OCI-LY7 (cell line): ENCODE measurements around the gene CELF2. TPM values are rescaled to one million over a fixed set of nuclear protein-coding genes. Genes with fewer than 3 reads are reported as not detected.

Experiments used
- BruUV-seq: library from RNA; stranded (reverse); fragments of 400-500 nt; replicated peaks from 2 replicates; lab custom pipeline; 2021; lab: Mats Ljungman, UMichigan
- CTCF ChIA-PET: fragments of 300-600 bp; sonication (Branson Sonifier 250); formaldehyde crosslinking; loops from one replicate; lab custom pipeline; 2022; ENCODE audit warnings: antibody characterized with exemption; ENCODE audit not compliant: unreplicated experiment; lab: Charles Lee
- POLR2A ChIA-PET: fragments of 300-600 bp; sonication (Branson Sonifier 250); formaldehyde crosslinking; loops from one replicate; lab custom pipeline; 2022; ENCODE audit warnings: antibody characterized with exemption; lab: Charles Lee
- DNase-seq: peaks from one replicate; pipeline ENCODE4 v3.0.0-alpha.2; 2015; ENCODE audit warnings: low spot score
- H2AFZ ChIP-seq: fragments of 200-600 bp; sonication (generic), shearing (Covaris generic); 2 replicates; pipeline ENCODE4 v1.6.1; 2014; ENCODE audit warnings: mild to moderate bottlenecking, antibody characterized with exemption, low read length, moderate library complexity
- H3K27ac ChIP-seq: fragments of 200-600 bp; sonication (generic); 2 replicates; pipeline ENCODE4 v1.5.1; 2014; ENCODE audit warnings: mixed run types, low read depth, mild to moderate bottlenecking, moderate library complexity, low read length, inconsistent platforms; ENCODE audit not compliant: poor library complexity, severe bottlenecking
- H3K36me3 ChIP-seq: fragments of 200-600 bp; sonication (generic); 2 replicates; pipeline ENCODE4 v1.6.1; 2014; ENCODE audit warnings: mild to moderate bottlenecking, antibody characterized with exemption, low read length, moderate library complexity, mixed read lengths; ENCODE audit not compliant: insufficient read depth
- H3K4me1 ChIP-seq: fragments of 200-600 bp; sonication (generic); 2 replicates; pipeline ENCODE4 v1.5.1; 2014; ENCODE audit warnings: mild to moderate bottlenecking, low read length; ENCODE audit not compliant: insufficient read depth, poor library complexity, severe bottlenecking
- H3K4me2 ChIP-seq: fragments of 200-600 bp; sonication (generic); 2 replicates; pipeline ENCODE4 v1.6.1; 2014; ENCODE audit warnings: mild to moderate bottlenecking, low read length
- H3K4me3 ChIP-seq: fragments of 200-600 bp; sonication (generic); 2 replicates; pipeline ENCODE4 v1.5.1; 2014; ENCODE audit warnings: mild to moderate bottlenecking, low read depth, low read length; ENCODE audit not compliant: poor library complexity, severe bottlenecking
- H3K79me2 ChIP-seq: fragments of 200-600 bp; sonication (generic); 2 replicates; pipeline ENCODE4 v1.6.1; 2016; ENCODE audit warnings: low read depth, mild to moderate bottlenecking, low read length, moderate library complexity, mixed read lengths; ENCODE audit not compliant: insufficient read depth
- H3K9me2 ChIP-seq: fragments of 200-600 bp; sonication (generic); 2 replicates; pipeline ENCODE4 v1.6.1; 2016; ENCODE audit warnings: mild to moderate bottlenecking, low read length, mixed read lengths; ENCODE audit not compliant: insufficient read depth
- H3K9me3 ChIP-seq: fragments of 200-600 bp; sonication (generic); 2 replicates; pipeline ENCODE4 v1.6.1; 2014; ENCODE audit warnings: mild to moderate bottlenecking, mixed run types, low read length, mixed read lengths
- H4K20me1 ChIP-seq: fragments of 200-600 bp; sonication (generic); 2 replicates; pipeline ENCODE4 v1.6.1; 2014; ENCODE audit warnings: mild to moderate bottlenecking, antibody characterized with exemption, low read length, moderate library complexity, mixed read lengths; ENCODE audit not compliant: insufficient read depth
- CTCF ChIP-seq: fragments of 200-600 bp; sonication (generic); conservative IDR thresholded peaks from 2 replicates; pipeline ENCODE4 v1.5.1; 2014; ENCODE audit warnings: mild to moderate bottlenecking, antibody characterized with exemption, low read length, moderate library complexity, mixed read lengths
- EZH2phosphoT487 ChIP-seq: fragments of 200-600 bp; sonication (generic); IDR thresholded peaks from 2 replicates; pipeline ENCODE4 v1.6.1; 2018; ENCODE audit warnings: low read depth, borderline replicate concordance, mild to moderate bottlenecking, mixed run types, antibody characterized with exemption, low read length, moderate library complexity, mixed read lengths
- intact Hi-C: fragments of 100-400 bp; cut with micrococcal nuclease; formaldehyde crosslinking; loops from one replicate; pipeline ENCODE4 v1.10.0; 2022; ENCODE audit not compliant: unreplicated experiment
- total RNA-seq, 2 experiments: library from RNA; depleted of rRNA in 1 of 2; stranded (reverse); fragments of >200 nt in 1 of 2; shearing (Covaris generic) in 1 of 2; gene quantifications; 2 replicates each; pipeline ENCODE4 v1.2.3, GENCODE V29; 2014 to 2022

CELF2 gene
- total RNA-seq, 2 experiments from 2014 or later, result 5.4 to 19.1 TPM

GRCh38 chr10:10993785-10994184 is 23.9 kb upstream of the CELF2 start:
- CTCF ChIA-PET, result interaction anchor here (1.6 kb wide), 1 partner anchor 11 kb away, joined by 3 read pairs; no protein-coding TSS in a partner anchor
- intact Hi-C loops, result loop anchor here (10.0 kb wide), 1 partner anchor 281 kb away; no protein-coding TSS in a partner anchor

GRCh38 chr10:10994360-10994759 is 23.3 kb upstream of the CELF2 start:
- ChIA-PET CTCF (no interaction called here), POLR2A (interaction anchor here (1.1 kb wide), 1 partner anchor 12 kb away, joined by 6 read pairs; no protein-coding TSS in a partner anchor)
- Histone ChIP-seq H2AFZ (no peak overlapping the region), H3K27ac (no peak overlapping the region), H3K4me2 (no peak overlapping the region), H3K9me3 (no peaks in the 10 kb centered on the region), H3K79me2 (no peaks in the 10 kb centered on the region), H4K20me1 (no peaks in the 10 kb centered on the region), H3K4me1 (no peaks in the 10 kb centered on the region), H3K9me2 (no peaks in the 10 kb centered on the region), H3K4me3 (no peak overlapping the region), H3K36me3 (no peaks in the 10 kb centered on the region)
- intact Hi-C loops, result loop anchor here (10.0 kb wide), 1 partner anchor 280 kb away; no protein-coding TSS in a partner anchor
- TF ChIP-seq CTCF (no peak), EZH2phosphoT487 (no peak)
- DNase-seq, result no peak
- BruUV-seq, result no TSS peak

More at GRCh38 chr10:10993785-10994184, 23.9 kb upstream of the CELF2 start:
- H4K20me1 ChIP-seq, result no peaks in the 10 kb centered on the region
- no peaks in the 10 kb centered on the region for H3K4me1 ChIP-seq
- H3K9me3 ChIP-seq, result no peaks in the 10 kb centered on the region
- no peak overlapping the region for H3K4me3 ChIP-seq
- no peak for TF ChIP-seq EZH2phosphoT487
- TF ChIP-seq CTCF, result no peak
- POLR2A ChIA-PET, result no interaction called here
- no peak for DNase-seq
- H3K79me2 ChIP-seq, result no peaks in the 10 kb centered on the region
- H2AFZ ChIP-seq, result no peak overlapping the region
- H3K9me2 ChIP-seq, result no peaks in the 10 kb centered on the region
- no peak overlapping the region for H3K4me2 ChIP-seq
- H3K36me3 ChIP-seq, result no peaks in the 10 kb centered on the region
- H3K27ac ChIP-seq, result no peak overlapping the region
- no TSS peak for BruUV-seq

- no peak for DNase-seq
- Histone ChIP-seq H3K9me2 (no peaks in the 10 kb centered on the region), H3K4me1 (no peaks in the 10 kb centered on the region), H3K79me2 (no peaks in the 10 kb centered on the region), H3K9me3 (no peaks in the 10 kb centered on the region), H3K36me3 (no peaks in the 10 kb centered on the region), H4K20me1 (no peaks in the 10 kb centered on the region), H3K27ac (no peak overlapping the region), H2AFZ (no peak overlapping the region), H3K4me2 (no peak overlapping the region), H3K4me3 (no peak overlapping the region)
- no TSS peak for BruUV-seq
- TF ChIP-seq CTCF (no peak), EZH2phosphoT487 (no peak)
- intact Hi-C loops, result loop anchor here (10.0 kb wide), 1 partner anchor 280 kb away; no protein-coding TSS in a partner anchor
- ChIA-PET CTCF (no interaction called here), POLR2A (interaction anchor here (1.1 kb wide), 1 partner anchor 11 kb away, joined by 6 read pairs; no protein-coding TSS in a partner anchor)
These were observed 22.6 kb upstream of the CELF2 start for GRCh38 chr10:10995120-10995519.
